ENCODE data around the gene PTGR2. TPM values are rescaled to one million over a fixed set of nuclear protein-coding genes. Genes with fewer than 3 reads are reported as not detected.
"Not testable (repeated sequence)": the region's sequence is repeated elsewhere in the genome, so short reads cannot be mapped to it uniquely, and the experiment has no call there.

PTGR2 gene
- total RNA-seq, 1 experiment from 2014 or later: 14.2 TPM

GRCh38 chr14:73909681-73910080 lies 58.0 kb downstream of the PTGR2 start:
- no TSS peak for BruUV-seq (replicated peaks)
- Histone ChIP-seq H3K36me3 (ENCODE audit: control insufficient read depth, insufficient read depth, low read length) (peaks cover 4% of the 10 kb centered on the region), H3K27me3 (replicated peaks; ENCODE audit: control insufficient read depth, insufficient read depth, low read length) (no peaks in the 10 kb centered on the region), H3K4me3 (ENCODE audit: low read depth, low read length) (no peak overlapping the region), H3K4me1 (no peaks in the 10 kb centered on the region), H3K9me3 (peaks cover 4% of the 10 kb centered on the region; the same call in 1 of the 2 replicates)
- Mint-ChIP-seq H3K36me3 (ENCODE audit: insufficient read depth, unreplicated experiment) (peaks cover 83% of the 10 kb centered on the region), H3K4me1 (ENCODE audit: low read depth, unreplicated experiment) (no peaks in the 10 kb centered on the region), H3K27me3 (ENCODE audit: insufficient read depth, unreplicated experiment) (no peaks in the 10 kb centered on the region), H3K27ac (ENCODE audit: unreplicated experiment) (no peak overlapping the region), H3K4me3 (ENCODE audit: unreplicated experiment) (no peak overlapping the region), H3K9me3 (ENCODE audit: unreplicated experiment) (peaks cover 10% of the 10 kb centered on the region)
- ChIA-PET CTCF (no interaction called here), POLR2A (no interaction called here)
- DNase-seq: no peak
- intact Hi-C loops (cut with micrococcal nuclease; ENCODE audit: unreplicated experiment): no loop called here
- TF ChIP-seq, protein P1, sequence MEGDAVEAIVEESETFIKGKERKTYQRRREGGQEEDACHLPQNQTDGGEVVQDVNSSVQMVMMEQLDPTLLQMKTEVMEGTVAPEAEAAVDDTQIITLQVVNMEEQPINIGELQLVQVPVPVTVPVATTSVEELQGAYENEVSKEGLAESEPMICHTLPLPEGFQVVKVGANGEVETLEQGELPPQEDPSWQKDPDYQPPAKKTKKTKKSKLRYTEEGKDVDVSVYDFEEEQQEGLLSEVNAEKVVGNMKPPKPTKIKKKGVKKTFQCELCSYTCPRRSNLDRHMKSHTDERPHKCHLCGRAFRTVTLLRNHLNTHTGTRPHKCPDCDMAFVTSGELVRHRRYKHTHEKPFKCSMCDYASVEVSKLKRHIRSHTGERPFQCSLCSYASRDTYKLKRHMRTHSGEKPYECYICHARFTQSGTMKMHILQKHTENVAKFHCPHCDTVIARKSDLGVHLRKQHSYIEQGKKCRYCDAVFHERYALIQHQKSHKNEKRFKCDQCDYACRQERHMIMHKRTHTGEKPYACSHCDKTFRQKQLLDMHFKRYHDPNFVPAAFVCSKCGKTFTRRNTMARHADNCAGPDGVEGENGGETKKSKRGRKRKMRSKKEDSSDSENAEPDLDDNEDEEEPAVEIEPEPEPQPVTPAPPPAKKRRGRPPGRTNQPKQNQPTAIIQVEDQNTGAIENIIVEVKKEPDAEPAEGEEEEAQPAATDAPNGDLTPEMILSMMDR (IDR thresholded peaks at IDR 0.05; ENCODE audit: insufficient read depth in 1 of 2, low read depth in 1 of 2, low read length in 1 of 2, severe bottlenecking in 1 of 2, unreplicated experiment in 1 of 2): no peak

DNA sequence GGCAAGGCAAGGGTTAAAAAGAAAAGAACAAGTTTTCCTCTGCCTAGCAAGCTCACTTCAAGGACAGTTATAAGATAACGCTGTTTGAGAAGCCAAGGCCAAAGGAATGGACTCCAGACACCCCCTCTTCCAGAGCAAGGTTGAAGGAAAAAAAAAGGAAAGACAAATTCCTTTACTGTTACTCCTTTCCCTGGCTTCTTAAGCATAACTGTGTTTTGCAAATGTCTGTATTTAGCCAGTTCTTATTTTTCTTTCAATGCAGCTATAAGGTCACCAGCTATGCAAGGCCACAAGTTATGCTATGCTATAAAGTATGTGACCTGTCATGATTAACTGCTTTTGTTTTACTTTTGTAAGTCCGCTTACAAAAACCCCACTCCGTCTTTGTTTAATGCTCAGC lies 61.6 kb downstream of the PTGR2 start:
- Mint-ChIP-seq H3K36me3 (ENCODE audit: insufficient read depth, unreplicated experiment) (peaks cover 65% of the 10 kb centered on the region), H3K9me3 (ENCODE audit: unreplicated experiment) (peaks cover 10% of the 10 kb centered on the region), H3K4me1 (ENCODE audit: low read depth, unreplicated experiment) (no peaks in the 10 kb centered on the region), H3K27ac (ENCODE audit: unreplicated experiment) (no peak overlapping the region), H3K4me3 (ENCODE audit: unreplicated experiment) (no peak overlapping the region), H3K27me3 (ENCODE audit: insufficient read depth, unreplicated experiment) (no peaks in the 10 kb centered on the region)
- no TSS peak for BruUV-seq (replicated peaks)
- Histone ChIP-seq H3K4me3 (ENCODE audit: low read depth, low read length) (no peak overlapping the region), H3K4me1 (no peaks in the 10 kb centered on the region), H3K27me3 (replicated peaks; ENCODE audit: control insufficient read depth, insufficient read depth, low read length) (no peaks in the 10 kb centered on the region), H3K9me3 (peaks cover 4% of the 10 kb centered on the region; the same call in 1 of the 2 replicates), H3K36me3 (ENCODE audit: control insufficient read depth, insufficient read depth, low read length) (peaks cover 1% of the 10 kb centered on the region; the same call in 1 of the 2 replicates)
- DNase-seq: no peak
- TF ChIP-seq, protein P1 (IDR thresholded peaks at IDR 0.05; ENCODE audit: insufficient read depth in 1 of 2, low read depth in 1 of 2, low read length in 1 of 2, severe bottlenecking in 1 of 2, unreplicated experiment in 1 of 2): no peak
- intact Hi-C loops (cut with micrococcal nuclease; ENCODE audit: unreplicated experiment): no loop called here
- CTCF ChIA-PET: no interaction called here
- POLR2A ChIA-PET: no interaction called here

GRCh38 chr14:73916324-73916723 lies 64.7 kb downstream of the PTGR2 start:
- no peak for DNase-seq
- Mint-ChIP-seq H3K9me3 (ENCODE audit: unreplicated experiment) (peaks cover 10% of the 10 kb centered on the region), H3K36me3 (ENCODE audit: insufficient read depth, unreplicated experiment) (peaks cover 72% of the 10 kb centered on the region), H3K27ac (ENCODE audit: unreplicated experiment) (no peak overlapping the region), H3K4me3 (ENCODE audit: unreplicated experiment) (no peak overlapping the region), H3K27me3 (ENCODE audit: insufficient read depth, unreplicated experiment) (no peaks in the 10 kb centered on the region), H3K4me1 (ENCODE audit: low read depth, unreplicated experiment) (no peaks in the 10 kb centered on the region)
- CTCF ChIA-PET: interaction anchor here (0.6 kb wide), 1 partner anchor 14 kb away, joined by 6 read pairs; no protein-coding TSS in a partner anchor
- no TSS peak for BruUV-seq (replicated peaks)
- TF ChIP-seq, protein P1 (IDR thresholded peaks at IDR 0.05; ENCODE audit: insufficient read depth in 1 of 2, low read depth in 1 of 2, low read length in 1 of 2, severe bottlenecking in 1 of 2, unreplicated experiment in 1 of 2): no peak
- intact Hi-C loops (cut with micrococcal nuclease; ENCODE audit: unreplicated experiment): no loop called here
- no peaks in the 10 kb centered on the region for H3K4me1 ChIP-seq
- POLR2A ChIA-PET: no interaction called here
- H3K27me3 ChIP-seq (replicated peaks; ENCODE audit: control insufficient read depth, insufficient read depth, low read length): no peaks in the 10 kb centered on the region
- H3K36me3 ChIP-seq (ENCODE audit: control insufficient read depth, insufficient read depth, low read length): no peaks in the 10 kb centered on the region; the same call in 1 of the 2 replicates
- H3K4me3 ChIP-seq (ENCODE audit: low read depth, low read length): no peak overlapping the region
- peaks cover 4% of the 10 kb centered on the region; the same call in 1 of the 2 replicates for H3K9me3 ChIP-seq

GRCh38 chr14:73919457-73919856 lies 67.8 kb downstream of the PTGR2 start:
- H3K4me1 Mint-ChIP-seq (ENCODE audit: low read depth, unreplicated experiment); H3K9me3 ChIP-seq; BruUV-seq (replicated peaks); H3K27ac Mint-ChIP-seq (ENCODE audit: unreplicated experiment); H3K36me3 ChIP-seq (ENCODE audit: control insufficient read depth, insufficient read depth, low read length); DNase-seq; H3K4me3 ChIP-seq (ENCODE audit: low read depth, low read length); POLR2A ChIA-PET; H3K27me3 Mint-ChIP-seq (ENCODE audit: insufficient read depth, unreplicated experiment); H3K9me3 Mint-ChIP-seq (ENCODE audit: unreplicated experiment); H3K4me1 ChIP-seq; H3K4me3 Mint-ChIP-seq (ENCODE audit: unreplicated experiment); H3K27me3 ChIP-seq (replicated peaks; ENCODE audit: control insufficient read depth, insufficient read depth, low read length); CTCF ChIA-PET; intact Hi-C loops (cut with micrococcal nuclease; ENCODE audit: unreplicated experiment): not testable (repeated sequence)
- H3K36me3 Mint-ChIP-seq (ENCODE audit: insufficient read depth, unreplicated experiment): peaks cover 60% of the 10 kb centered on the region

Measured in Caco-2 (cell line).